K562 (cell line): ENCODE results near the gene LRP1B.

ENCODE experiments used
- CTCF ChIP-seq, 3 experiments: IDR thresholded peaks in 2 of 3; conservative IDR thresholded peaks in 1 of 3; 2 replicates each; pipeline ENCODE4 v1.5.1; 2011 to 2012; ENCODE audit warnings: low read length in 3 of 3, mild to moderate bottlenecking in 3 of 3, control low read depth in 2 of 3, improper control_type of control experiment in 1 of 3, inconsistent platforms in 1 of 3, low read depth in 1 of 3, mixed read lengths in 1 of 3, moderate library complexity in 1 of 3; ENCODE audit not compliant: insufficient read depth in 2 of 3
- FOXA1 ChIP-seq: fragments of 450-650 bp; IDR thresholded peaks from 2 replicates; pipeline ENCODE4 v1.6.1; 2016; ENCODE audit warnings: mild to moderate bottlenecking, borderline replicate concordance
- GATAD2B ChIP-seq: fragments of 450-650 bp; IDR thresholded peaks from 2 replicates; pipeline ENCODE4 v1.6.1; 2017; ENCODE audit warnings: mild to moderate bottlenecking, borderline replicate concordance
- HMGXB4 ChIP-seq: sonication (generic); formaldehyde crosslinking; IDR thresholded peaks from 2 replicates; pipeline ENCODE4 v1.8.1; 2023; ENCODE audit warnings: mild to moderate bottlenecking, missing genetic modification reagents
- KLF16 ChIP-seq: IDR thresholded peaks from 2 replicates; pipeline ENCODE4 v1.6.1; 2016; ENCODE audit warnings: antibody characterized with exemption
- POLR2A ChIP-seq: fragments of 450-650 bp; conservative IDR thresholded peaks from 2 replicates; pipeline ENCODE4 v1.6.1; 2016
- ZFPM2 ChIP-seq: fragments of 250-450 bp; sonication (Bioruptor Pico); IDR thresholded peaks from 2 replicates; pipeline ENCODE4 v1.5.1; 2022; ENCODE audit warnings: mild to moderate bottlenecking
- ZNF143 ChIP-seq: sonication (generic); formaldehyde crosslinking; IDR thresholded peaks from 2 replicates; pipeline ENCODE4 v1.9.0; 2022; ENCODE audit warnings: mild to moderate bottlenecking, missing genetic modification reagents
- ZNF431 ChIP-seq: sonication (generic); formaldehyde crosslinking; IDR thresholded peaks from 2 replicates; pipeline ENCODE4 v1.8.0; 2022; ENCODE audit warnings: mild to moderate bottlenecking, missing genetic modification reagents
- ZNF589 ChIP-seq: fragments of 200-800 bp; sonication (Bioruptor generic); IDR thresholded peaks from 2 replicates; pipeline ENCODE4 v1.6.1; 2016; ENCODE audit warnings: low read depth, missing genetic modification characterization, missing compliant biosample characterization
- TF ChIP-seq, protein P1 (sequence below): sonication (generic); formaldehyde crosslinking; IDR thresholded peaks from 2 replicates; pipeline ENCODE4 v1.8.1; 2022; ENCODE audit warnings: missing genetic modification reagents
- TF ChIP-seq, protein P2 (sequence below): sonication (generic); formaldehyde crosslinking; IDR thresholded peaks from 2 replicates; pipeline ENCODE4 v1.9.0; 2022; ENCODE audit warnings: mild to moderate bottlenecking, missing genetic modification reagents

GRCh38 chr2:141630407-141630930 is 500.3 kb downstream of the LRP1B start:
- TF ChIP-seq FOXA1 (no peak), KLF16 (no peak), ZFPM2 (CRISPR knock-in tag) (no peak), ZNF143 (CRISPR knock-in tag) (no peak), GATAD2B (no peak), CTCF (IDR thresholded peaks at IDR 0.05 in 2 of 3, conservative IDR thresholded peaks at IDR 0.05 in 1 of 3; ENCODE audit: insufficient read depth in 2 of 3, low read depth in 1 of 3, low read length in 3 of 3) (no peak), ZNF589 (CRISPR knock-in tag) (no peak), POLR2A (no peak), ZNF431 (CRISPR knock-in tag) (no peak), HMGXB4 (no peak)
- TF ChIP-seq, protein P1, sequence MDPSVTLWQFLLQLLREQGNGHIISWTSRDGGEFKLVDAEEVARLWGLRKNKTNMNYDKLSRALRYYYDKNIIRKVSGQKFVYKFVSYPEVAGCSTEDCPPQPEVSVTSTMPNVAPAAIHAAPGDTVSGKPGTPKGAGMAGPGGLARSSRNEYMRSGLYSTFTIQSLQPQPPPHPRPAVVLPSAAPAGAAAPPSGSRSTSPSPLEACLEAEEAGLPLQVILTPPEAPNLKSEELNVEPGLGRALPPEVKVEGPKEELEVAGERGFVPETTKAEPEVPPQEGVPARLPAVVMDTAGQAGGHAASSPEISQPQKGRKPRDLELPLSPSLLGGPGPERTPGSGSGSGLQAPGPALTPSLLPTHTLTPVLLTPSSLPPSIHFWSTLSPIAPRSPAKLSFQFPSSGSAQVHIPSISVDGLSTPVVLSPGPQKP, result no peak
- TF ChIP-seq, protein P2, sequence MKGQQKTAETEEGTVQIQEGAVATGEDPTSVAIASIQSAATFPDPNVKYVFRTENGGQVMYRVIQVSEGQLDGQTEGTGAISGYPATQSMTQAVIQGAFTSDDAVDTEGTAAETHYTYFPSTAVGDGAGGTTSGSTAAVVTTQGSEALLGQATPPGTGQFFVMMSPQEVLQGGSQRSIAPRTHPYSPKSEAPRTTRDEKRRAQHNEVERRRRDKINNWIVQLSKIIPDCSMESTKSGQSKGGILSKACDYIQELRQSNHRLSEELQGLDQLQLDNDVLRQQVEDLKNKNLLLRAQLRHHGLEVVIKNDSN (CRISPR knock-in tag), result no peak
